Subcutaneous abdominal adipose tissue (tissue), 5 donors: Measurements from ENCODE around the gene ZNF205.
"Not testable (repeated sequence)": the region's sequence is repeated elsewhere in the genome, so short reads cannot be mapped to it uniquely, and the experiment has no call there.

Experiments
- H3K27ac ChIP-seq: one replicate; pipeline ENCODE4 v1.7.0; 2013; ENCODE audit warnings: low read depth, mild to moderate bottlenecking, inconsistent platforms, low read length, moderate library complexity
- H3K27me3 ChIP-seq, 5 donors: one replicate each; pipeline ENCODE4 v1.7.0; 2013; ENCODE audit warnings: low read length in 5 of 5, inconsistent platforms in 1 of 5; ENCODE audit not compliant: control insufficient read depth in 5 of 5, insufficient read depth in 4 of 5
- H3K36me3 ChIP-seq, 5 donors: one replicate each; pipeline ENCODE4 v1.7.0; 2013; ENCODE audit warnings: low read length in 5 of 5; ENCODE audit not compliant: control insufficient read depth in 5 of 5, insufficient read depth in 5 of 5
- H3K4me1 ChIP-seq, 5 donors: one replicate each; pipeline ENCODE4 v1.7.0; 2013; ENCODE audit warnings: low read length in 5 of 5, mild to moderate bottlenecking in 3 of 5, moderate library complexity in 1 of 5; ENCODE audit not compliant: control insufficient read depth in 5 of 5, insufficient read depth in 5 of 5
- H3K4me3 ChIP-seq, 5 donors: one replicate each; pipeline ENCODE4 v1.7.0; 2013; ENCODE audit warnings: low read length in 5 of 5, low read depth in 1 of 5
- H3K9ac ChIP-seq, 5 donors: one replicate each; pipeline ENCODE4 v1.7.0; 2013; ENCODE audit warnings: low read length in 5 of 5, mild to moderate bottlenecking in 4 of 5, moderate library complexity in 3 of 5
- H3K9me3 ChIP-seq, 5 donors: one replicate each; pipeline ENCODE4 v1.7.0; 2013; ENCODE audit warnings: low read length in 5 of 5; ENCODE audit not compliant: control insufficient read depth in 5 of 5
- donor health status: healthy.
- donor health status: healthy.
- donor health status: healthy.
- donor health status: healthy.
- donor health status: healthy.

The ZNF205 gene

DNA sequence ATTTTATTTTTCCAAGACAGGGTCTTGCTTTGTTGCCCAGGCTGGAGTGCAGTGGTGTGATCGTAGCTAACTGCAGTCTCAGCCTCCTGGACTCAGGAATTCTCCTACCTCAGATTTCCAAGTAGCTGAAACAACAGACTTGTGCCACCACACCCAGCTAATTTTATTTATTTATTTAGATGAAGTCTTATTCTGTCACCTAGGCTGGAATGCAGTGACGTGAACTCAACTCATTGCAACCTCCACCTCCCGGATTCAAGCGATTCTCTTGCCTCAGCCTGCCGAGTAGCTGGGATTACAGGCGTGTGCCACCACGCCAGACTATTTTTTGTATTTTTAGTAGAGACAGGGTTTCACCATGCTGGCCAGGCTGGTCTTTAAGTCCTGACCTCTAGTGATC lies 56.3 kb downstream of the ZNF205 start:
- not testable (repeated sequence) for H3K27ac ChIP-seq, H3K36me3 ChIP-seq, H3K9me3 ChIP-seq, H3K4me3 ChIP-seq, H3K9ac ChIP-seq
- H3K27me3 ChIP-seq: peaks cover 25 to 52% (median 41%) of the 10 kb centered on the region in 5 donors
- H3K4me1 ChIP-seq: peaks cover 0 to 27% (median 20%) of the 10 kb centered on the region in 5 donors
